ENCODE data around the gene BRI3BP.

The BRI3BP gene, protein sequence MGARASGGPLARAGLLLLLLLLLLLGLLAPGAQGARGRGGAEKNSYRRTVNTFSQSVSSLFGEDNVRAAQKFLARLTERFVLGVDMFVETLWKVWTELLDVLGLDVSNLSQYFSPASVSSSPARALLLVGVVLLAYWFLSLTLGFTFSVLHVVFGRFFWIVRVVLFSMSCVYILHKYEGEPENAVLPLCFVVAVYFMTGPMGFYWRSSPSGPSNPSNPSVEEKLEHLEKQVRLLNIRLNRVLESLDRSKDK

DNA sequence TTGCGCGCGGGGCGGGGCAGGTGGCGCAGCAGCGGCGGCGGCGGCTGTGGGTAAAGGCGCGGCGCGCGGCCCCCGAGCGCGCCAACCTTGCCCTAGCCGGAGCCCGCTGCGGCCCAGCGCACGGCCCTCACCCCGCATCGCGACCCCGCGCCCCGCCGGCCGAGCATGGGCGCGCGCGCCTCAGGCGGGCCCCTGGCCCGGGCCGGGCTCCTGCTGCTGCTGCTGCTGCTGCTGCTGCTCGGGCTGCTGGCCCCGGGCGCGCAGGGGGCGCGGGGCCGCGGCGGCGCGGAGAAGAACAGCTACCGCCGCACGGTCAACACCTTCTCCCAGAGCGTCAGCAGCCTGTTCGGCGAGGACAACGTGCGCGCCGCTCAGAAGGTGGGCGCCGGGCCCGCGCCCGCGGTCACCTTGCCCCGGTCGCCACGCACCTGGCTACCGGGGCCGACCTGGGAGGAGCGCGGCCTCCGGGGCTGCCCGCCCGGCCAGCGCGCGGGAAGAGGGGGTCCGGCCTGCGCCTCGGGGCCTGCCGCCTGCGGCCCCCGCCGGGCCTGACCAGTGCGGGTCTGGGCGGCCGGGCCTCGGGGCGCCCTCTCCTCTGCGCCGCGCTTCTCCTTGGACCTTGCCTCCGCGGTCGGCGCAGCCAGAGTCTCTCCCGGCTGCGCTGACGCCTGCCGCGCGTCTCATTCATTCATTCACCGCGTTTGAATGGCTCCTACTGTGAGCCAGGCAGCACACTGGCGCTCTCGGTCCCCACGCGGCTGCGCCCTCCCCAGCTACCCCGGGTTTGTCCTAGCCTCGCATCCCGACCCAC, at the start of gene BRI3BP:
Gene BRI3BP, plus strand, starts transcription at position 20 of the 811 bp plus-strand sequence. Its CDS starts 146 bp downstream, at position 166.
- peak in 1 of 2 experiments; percentile 48 for DNase-seq

DNA sequence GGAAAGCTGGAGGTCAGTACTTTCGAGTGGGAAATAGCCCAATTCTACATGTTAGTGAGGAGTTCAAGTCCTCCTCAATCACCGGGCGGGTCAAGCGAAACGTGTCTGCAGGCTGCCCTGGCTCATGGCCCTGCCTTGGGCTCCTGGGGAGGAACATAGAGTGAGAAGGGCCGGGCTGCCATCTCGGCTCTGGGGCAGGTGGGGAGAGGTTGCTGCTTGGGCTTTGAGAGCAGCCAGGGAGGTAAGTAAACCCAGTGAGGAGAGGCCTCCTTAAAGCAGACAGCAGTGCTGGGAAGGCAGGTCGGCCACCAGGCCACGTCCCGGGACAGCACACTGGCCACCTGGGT, 47.0 kb upstream of the BRI3BP start:
- no peak for DNase-seq

DNA sequence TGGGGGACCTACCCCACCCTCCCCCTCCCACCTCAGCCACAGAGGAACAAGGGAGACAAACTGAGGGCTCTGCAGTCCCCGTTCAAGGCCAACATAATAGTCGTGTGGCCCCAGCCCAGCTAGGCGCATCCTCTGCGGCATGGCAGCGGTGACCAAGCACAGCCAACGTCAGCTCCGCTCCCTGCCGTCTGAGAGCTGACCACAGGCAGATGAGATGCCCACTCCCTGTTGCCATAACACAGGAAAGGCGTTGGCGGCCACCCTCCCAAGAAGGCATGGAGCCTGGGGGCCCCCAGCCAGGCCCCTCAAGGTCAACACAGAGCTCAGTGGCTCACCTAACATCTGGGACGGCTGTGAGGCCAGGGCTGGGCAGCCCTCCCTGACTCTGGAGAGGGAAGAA, 46.4 kb upstream of the BRI3BP start:
- no peak for DNase-seq

DNA sequence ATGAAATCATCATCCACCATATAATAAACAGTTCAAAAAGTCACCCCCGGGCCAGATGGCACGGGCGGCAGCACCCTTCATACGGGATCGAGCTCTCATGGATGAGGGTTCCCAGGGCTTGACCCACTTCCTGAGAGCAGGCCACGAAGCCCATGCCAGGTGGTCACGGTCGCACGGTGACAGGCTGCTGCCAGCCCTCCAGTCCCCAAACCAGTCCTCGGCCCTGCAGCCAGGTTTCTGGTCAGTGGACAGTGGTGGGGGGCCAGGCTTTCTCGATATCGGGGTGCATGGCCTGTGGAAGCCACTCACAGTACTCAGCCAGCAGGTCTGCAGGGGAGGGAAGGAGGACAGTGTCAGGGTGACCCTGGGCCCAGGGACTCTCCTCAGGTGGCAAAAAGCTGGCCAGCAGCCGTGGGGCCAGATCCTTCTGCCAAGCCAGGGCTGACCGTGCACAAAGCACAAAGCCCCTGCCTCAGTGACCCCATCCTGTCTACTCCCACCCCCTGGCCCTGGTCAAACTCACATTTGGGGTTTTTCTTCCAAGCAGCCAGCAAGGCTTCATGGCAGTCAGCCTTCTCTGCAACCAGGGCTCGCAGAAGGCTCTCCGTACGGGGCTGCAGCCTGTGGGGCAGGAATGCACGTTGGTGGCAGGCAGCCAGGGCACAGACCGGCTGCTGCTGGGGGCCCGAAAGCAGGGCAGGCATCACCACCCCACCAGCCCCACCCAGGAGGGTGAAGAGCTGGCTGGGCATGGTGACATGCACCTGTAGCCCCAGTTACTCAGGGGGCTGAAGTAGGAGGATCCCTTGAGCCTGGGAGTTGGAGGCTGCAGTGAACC, 45.7 kb upstream of the BRI3BP start:
- DNase-seq: no peak

DNA sequence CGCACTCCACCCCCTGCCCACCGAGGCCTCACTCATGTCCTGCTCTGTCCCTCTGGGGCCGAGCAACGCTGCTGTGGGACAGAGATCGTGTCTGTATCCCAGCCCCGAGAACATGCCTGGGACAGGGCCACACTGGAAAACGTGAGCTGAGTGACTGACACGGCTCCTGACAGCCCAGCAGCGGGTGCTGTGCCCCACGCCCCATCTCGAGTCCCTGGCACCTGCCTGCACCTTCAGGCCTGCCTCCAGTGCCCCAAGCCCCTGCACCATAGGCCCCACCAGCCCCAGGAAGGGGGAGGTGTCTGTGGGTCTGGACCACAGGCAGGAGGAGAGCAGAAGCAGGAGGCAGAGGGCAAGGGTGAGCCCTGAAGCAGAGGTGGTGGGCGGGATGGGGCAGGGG, 44.4 kb upstream of the BRI3BP start:
- DNase-seq: no peak

DNA sequence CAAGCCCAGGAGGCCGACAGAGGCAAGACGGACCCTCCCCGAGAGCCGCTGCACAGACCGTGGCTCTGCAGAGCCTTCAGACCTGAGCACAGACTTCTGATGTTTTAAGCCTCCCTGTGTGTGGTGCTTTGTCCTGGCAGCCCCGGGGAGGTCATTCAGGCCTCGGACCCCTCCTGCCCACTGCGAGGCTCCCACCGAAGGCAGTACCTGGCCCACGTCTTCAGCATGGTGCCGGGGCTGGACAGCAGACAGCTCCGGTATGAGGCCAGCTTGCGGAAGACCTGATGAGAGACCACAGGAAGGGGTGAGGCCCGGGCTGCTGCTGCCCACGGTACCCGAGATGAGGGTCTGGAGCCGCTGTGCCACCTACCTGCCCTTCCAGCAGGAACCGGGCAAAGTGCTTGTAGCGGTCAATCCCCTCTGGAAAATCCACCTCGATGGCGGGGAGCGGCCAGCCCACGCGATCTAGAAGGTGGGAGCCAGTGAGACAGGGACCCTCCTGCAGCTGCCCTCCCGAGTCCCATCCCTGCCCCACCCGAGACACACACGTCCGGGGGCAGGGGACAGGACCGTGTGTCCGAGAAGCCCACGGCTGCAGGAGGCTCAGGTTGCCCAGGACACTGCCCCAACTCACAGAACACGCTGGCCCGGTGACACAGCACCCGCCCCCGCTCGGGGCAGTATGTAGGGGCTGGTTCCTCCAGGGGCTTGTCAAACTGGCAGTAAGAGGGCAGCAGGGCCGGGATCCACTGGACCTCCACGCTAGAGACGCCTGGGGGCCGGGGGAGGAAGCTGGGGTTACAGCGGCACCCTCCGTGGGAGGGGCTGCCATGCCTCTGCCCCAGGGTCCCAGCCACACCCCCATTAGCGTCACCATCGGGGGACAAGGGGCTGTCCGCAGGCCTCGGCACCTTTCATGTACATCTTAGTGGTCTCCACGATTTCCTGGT, 43.4 kb upstream of the BRI3BP start:
- DNase-seq: no peak

DNA sequence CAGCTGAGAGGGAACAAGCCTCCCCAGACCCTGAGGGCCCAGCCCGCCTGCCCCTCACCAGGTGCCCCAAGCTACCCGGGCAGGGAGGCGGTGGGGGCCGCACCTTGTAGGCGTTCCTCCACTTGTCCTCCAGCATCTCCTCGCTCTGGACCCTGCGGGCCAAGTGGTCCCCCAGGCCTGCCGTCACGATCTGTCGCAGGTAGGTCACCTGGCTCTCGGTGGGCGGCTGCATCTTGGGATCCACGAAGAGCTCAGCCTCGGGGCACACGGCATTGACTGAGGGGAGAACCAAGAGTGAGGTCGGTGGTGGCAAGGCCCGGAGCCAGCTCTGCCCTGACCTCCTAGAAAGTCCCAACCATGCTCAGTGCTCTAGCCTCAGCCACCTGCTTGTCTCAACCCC, 41.1 kb upstream of the BRI3BP start:
- DNase-seq: no peak

DNA sequence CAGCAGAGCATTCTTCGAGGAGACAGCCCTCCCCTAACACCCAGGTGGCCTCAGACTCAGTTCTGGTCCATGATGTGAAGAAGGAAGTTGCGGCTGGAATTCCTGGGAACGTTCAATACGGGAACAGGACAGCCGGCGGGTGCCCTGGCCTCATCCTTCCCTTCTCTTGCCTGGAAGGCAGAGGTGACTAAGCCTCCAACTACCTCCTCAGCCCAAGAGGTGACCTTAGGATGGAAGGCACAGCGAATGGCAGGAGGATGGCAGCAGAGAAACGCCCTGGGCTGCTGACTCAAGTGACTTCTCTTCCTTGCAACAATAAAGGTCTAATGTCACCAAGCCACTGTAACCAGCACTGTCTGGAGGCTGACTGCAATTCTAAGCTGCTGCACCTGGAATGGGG, 40.6 kb upstream of the BRI3BP start:
- DNase-seq: no peak

DNA sequence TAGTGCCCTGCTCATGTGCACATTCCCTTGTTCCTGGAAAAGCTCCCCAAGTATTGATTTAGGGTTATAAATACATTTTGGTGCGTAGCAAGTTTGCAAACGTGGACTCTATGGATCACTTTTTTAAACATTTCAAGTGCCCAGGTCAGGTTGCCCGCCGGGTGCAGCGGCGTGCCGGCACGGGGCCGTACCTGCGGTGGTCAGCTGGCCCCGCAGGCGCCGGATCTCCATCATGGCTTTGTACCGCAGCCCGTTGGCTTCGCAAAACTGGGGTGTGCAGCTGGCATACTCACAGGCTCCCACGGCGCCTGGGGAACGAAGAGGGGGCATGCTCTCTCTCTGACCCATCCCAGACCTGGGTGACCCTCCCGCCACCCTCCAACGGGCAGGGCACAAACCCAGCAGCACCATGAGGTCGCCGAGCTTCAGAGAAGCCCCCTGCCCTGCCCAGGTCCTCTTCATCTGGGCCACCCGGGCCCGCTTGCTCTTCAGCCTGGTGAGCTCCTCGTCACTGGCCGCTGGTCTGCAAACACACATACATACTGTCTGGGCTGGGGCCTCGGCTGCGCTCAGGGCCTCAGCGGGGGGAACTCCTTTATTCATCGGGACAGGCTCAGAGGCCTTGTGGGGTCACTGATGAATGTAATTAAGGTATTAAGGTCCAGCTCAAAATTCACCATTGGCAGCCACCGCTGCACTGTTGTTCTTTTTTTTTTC, 39.6 kb upstream of the BRI3BP start:
- DNase-seq: no peak

DNA sequence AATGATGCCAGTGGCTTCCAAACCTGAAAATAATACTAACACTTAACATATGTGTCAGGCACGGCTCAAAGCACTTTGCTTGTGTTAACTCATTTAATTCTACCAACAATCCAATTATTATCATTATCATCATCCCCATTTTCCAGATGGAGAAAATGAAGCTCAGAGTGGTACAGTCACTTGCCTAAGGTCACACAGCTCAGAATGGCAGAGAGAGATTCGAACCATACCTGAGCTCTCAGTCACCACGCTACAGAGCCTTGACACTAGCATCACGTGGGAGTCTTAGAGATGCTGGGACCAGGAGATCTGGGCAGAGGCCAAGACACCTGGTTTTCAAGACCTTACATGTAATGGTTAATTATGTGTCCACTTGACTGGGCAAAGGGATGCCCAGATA, 38.7 kb upstream of the BRI3BP start:
- no peak for DNase-seq

DNA sequence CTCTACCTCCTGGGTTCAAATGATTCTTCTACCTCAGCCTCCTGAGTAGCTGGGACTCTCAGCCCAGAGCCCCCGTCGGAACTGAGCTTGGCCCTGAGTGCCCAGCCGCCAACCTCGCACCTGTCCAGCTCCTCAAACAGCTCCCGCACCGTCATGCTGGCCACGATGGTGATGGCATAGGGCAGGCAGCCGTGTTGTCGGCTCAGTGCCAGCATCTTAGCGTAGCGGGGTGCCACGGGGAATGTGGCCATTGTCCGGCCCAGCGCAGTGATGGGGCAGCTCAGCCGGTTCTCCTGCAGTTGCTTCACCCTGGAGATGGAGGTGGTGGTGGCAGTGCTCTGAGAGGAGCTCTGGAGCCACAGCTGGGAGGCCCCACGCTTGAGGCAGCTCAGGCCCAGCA, 36.9 kb upstream of the BRI3BP start:
- DNase-seq: no peak

DNA sequence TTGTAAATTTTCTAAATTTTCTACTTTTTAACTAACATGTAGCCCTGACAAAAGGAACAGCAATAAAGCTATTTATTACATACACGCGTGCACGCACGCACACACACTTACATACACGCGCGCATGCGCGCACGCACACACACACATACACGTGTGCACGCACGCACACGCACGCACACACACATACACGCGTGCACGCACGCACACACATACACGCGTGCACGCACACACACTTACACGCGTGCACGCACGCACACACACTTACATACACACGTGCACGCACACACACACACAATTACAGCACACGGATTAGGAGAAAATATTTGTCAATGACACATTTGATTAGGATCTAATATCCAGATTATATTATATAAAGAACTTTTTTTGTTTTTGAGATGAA, 32.4 kb upstream of the BRI3BP start:
- DNase-seq: no peak

DNA sequence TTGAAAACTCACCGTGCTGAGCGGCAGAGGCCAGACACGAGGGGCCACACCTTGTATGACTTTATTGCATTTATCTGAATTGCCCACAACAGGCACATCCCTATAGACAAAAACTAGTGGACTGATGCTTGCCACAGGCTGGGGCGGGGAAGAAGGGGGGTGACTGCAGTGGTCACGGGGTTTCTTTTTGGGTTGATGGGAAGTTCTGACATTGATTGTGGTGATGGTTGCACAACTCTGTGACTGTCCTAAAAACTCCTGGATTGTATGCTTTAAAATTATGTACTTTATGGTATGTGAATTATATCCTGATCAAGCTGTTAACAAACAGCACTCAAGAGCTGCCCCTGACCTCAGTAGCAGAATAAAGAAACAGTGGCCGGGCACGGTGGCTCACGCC, 30.2 kb upstream of the BRI3BP start:
- no peak for DNase-seq

DNA sequence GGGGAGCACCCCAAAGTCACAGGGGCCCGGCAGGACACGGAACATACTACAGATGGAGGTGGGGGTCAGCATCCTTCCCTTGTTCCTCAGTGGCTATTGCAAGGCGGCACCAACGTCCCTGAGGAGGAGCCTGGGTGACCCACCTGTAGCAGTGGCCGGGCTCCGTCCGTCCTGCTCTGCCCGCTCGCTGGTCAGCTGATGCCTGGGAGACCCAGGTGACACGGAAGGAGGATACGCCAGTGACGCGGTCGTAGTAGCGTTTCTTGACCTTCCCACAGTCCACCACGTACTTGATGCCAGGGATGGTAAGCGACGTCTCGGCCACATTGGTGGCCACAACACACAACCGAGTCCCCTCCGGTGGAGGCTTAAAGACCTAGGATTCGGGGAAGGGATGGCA, 29.2 kb upstream of the BRI3BP start:
- DNase-seq: no peak

DNA sequence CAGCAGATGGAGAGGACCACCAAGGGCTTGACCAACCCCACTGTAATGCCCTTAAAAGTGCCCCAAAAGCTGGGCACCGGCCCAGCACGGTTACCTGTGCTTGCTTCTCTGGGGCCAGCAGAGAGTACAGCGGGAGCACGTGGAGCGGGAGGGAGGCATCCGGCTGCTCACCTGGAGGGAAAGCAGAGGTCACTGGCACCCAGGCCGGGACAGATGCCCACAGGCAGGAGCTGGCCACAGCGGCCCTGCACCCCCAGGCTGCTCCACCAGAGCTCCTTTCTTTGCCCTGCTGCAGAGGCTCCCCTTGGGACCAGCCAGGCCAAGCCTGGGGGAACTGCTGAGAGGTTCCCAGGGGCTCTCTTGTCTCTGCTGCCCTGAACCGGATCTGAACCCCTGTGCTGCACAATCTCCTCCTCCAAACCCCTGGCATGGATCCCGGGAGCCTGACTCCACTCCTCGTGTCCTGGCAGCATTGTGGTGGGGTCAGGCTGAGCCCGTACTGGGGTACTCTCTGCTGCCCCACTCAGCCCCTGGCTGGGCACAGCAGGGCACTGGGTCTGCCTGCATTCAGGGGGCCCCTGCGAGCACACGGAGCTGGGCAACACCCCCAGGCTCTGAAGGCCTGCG, 28.5 kb upstream of the BRI3BP start:
- no peak for DNase-seq

DNA sequence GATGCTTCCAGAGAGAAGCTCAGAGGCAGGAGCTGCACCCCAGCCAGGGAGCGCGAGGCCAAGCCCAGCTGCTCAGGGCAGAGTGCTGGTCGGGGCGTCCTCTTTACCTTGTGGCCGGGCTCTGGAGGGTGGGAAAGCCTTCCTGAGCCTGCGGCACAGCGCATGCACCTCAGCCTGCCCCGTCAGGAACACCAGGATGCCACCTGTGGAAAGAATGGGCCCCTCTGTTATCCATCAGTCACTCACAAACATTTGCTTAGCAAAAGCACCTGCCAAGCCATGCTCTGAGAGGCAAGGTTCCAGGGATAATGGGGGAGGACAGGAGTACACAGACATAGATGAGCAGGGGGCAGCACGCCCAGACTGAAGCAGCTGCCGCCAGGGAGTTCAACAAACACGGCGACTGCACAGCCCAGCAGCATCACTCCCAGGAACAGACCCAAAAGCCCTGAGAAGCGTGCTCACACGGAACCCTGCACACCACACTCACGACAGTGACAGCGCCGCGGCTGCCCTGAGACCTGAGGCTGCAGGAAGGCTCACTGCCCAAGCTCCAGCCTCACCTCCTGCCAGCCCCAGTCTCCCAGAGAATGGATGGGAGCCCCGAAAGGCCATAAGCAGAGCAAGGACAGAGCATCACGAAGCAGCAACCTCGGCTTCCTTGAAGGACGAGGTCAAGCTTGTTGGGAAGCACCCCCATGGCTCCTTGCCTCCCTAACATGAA, 26.3 kb upstream of the BRI3BP start:
- DNase-seq: no peak

DNA sequence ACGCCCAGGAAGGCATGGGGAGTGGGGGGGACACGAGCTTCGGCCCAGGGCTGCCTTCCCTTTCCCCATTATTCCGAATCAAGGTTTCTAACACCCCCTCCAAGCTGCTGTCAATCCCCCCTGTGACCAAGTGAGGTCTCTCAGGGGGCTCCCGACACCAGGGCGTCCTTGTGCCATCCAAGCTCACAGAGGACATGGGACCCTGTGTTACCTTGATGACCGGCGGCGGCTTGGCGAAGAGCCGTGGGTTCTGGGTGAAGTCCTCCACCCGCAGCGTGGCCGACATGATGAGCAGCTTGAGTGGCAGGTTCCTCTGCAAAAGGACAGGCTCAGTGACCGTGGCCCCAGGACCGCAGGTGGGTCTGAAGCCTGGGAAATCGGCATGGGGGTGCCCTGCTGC, 24.8 kb upstream of the BRI3BP start:
- DNase-seq: no peak

DNA sequence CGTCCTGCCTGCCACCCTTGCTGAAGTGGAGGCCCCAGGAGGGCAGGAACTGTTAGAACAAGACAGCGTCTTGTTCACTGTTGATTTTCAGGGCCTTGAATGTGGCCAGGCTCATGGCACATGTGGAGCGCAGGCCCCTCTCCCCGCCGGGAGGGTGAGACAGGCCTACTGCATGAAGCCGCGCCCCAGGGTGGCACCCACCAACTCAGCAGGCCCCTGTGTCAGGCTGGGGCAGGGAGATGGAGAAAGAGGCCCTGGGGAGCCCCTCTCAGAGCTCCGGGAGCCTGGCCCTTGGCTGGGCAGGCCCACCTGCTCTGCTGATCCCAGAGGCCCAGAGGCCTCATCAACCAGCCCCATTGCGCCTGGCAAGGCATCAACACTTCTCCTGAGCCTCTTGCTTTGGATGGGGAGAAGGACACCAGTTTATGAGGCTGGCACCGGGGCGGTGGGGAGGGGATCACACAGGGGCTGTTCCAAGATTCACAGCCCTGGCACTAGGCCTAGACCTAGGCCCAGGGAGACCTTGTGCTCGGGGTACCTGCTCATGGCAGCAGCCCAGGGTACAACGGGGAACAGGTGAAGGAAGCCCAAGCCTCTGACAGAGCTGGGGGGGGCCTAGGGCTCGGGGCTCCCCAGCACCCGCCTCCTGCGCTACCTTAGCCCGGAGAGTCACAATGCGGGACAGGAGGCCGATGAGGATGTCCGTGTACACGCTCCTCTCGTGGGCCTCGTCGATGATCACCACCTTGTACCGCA, 22.6 kb upstream of the BRI3BP start:
- no peak for DNase-seq

DNA sequence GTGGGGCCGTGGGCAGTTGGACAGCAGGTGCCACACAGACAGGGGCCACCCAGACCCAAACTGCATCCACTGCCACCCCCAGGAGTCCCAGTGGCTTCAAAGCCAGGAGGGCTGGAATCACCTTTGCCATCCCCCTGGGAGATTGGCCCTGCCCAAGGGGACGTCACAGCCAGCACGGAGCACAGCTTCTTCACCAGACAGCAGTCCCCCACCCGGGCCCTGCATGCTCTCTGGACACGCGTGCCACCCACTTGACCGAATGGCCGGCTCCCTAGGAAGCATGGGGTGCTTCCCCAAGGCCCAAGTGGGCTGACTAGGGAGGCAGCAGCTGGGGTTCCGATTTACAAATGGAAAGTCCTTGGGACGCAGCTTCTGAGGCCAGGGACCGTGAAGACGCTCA, 21.8 kb upstream of the BRI3BP start:
- DNase-seq: no peak

DNA sequence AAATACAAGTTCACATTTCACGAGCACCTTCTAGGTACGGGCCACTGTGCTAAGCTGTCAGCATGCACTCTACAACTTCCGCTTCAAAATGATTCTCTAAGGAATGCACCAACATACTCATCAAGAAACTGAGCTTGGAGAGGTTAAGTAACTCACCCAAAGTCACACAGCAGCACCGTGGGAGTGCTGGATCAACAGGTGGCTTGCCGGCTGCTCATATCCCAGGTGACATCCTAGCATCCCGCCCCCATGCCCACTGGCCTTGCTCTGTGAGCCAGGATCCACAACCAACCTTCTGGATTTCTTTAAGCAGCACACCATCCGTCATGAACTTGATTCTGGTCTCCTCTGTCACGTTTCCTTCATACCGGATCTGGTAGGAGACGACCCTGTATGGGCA, 21.2 kb upstream of the BRI3BP start:
- no peak for DNase-seq

Measured in NCI-H187 (cell line).